Hematopoietic multipotent progenitor cell treated with erythropoietin and hydrocortisone succinate and interleukin-3 and kit ligand, for 6 days (in vitro differentiated cells): Measurements from ENCODE around the gene RTN4.
"Not testable (repeated sequence)": the region's sequence is repeated elsewhere in the genome, so short reads cannot be mapped to it uniquely, and the experiment has no call there.

Experiments
- DNase-seq: peaks from one replicate; pipeline ENCODE4 v3.0.0-alpha.2; 2015

The RTN4 gene

GRCh38 chr2:55003706-55004639 is 46.3 kb downstream of the RTN4 start:
- DNase-seq = no peak

- DNase-seq = no peak
Measured at GRCh38 chr2:55001716-55002115, 48.5 kb downstream of the RTN4 start.

- DNase-seq = no peak
Measured at GRCh38 chr2:55000341-55000740, 49.9 kb downstream of the RTN4 start.

GRCh38 chr2:54999182-54999581 is 51.1 kb downstream of the RTN4 start:
- peak; percentile 60 for DNase-seq

GRCh38 chr2:54997826-54998225 is 52.4 kb downstream of the RTN4 start:
- no peak for DNase-seq

GRCh38 chr2:54995553-54995952 is 54.7 kb downstream of the RTN4 start:
- no peak for DNase-seq

- not testable (repeated sequence) for DNase-seq
Measured at GRCh38 chr2:54990694-54991093, 59.6 kb downstream of the RTN4 start.

- DNase-seq = no peak
Measured at GRCh38 chr2:54988612-54989011, 61.6 kb downstream of the RTN4 start.

- no peak for DNase-seq
Measured at GRCh38 chr2:54986264-54986663, 64.0 kb downstream of the RTN4 start.

GRCh38 chr2:54984476-54984875 is 65.8 kb downstream of the RTN4 start:
- no peak for DNase-seq

- DNase-seq = no peak
Measured at GRCh38 chr2:54983345-54984220, 66.7 kb downstream of the RTN4 start.

- DNase-seq = no peak
Measured at GRCh38 chr2:54981385-54981784, 68.9 kb downstream of the RTN4 start.

- DNase-seq = no peak
Measured at GRCh38 chr2:54979321-54980044, 70.8 kb downstream of the RTN4 start.

GRCh38 chr2:54977149-54977548 is 73.1 kb downstream of the RTN4 start:
- DNase-seq = no peak

- no peak for DNase-seq
Measured at GRCh38 chr2:54975598-54976492, 74.4 kb downstream of the RTN4 start.

GRCh38 chr2:54975175-54975574 is 75.1 kb downstream of the RTN4 start:
- no peak for DNase-seq

- DNase-seq = no peak
Measured at GRCh38 chr2:54969940-54970338, 80.3 kb downstream of the RTN4 start.

GRCh38 chr2:54969295-54969939 is 80.8 kb downstream of the RTN4 start:
- no peak for DNase-seq

GRCh38 chr2:54968561-54969218 is 81.6 kb downstream of the RTN4 start:
- no peak for DNase-seq

GRCh38 chr2:54967759-54968365 is 82.4 kb downstream of the RTN4 start:
- DNase-seq = no peak
